SU-DHL-6 (cell line): Measurements from ENCODE around the gene CYP4A22.

ENCODE experiments used
- EZH2phosphoT487 ChIP-seq: fragments of 200-600 bp; sonication (generic), shearing (Covaris generic); conservative IDR thresholded peaks from 2 replicates; pipeline ENCODE4 v1.6.1; 2018; ENCODE audit warnings: mild to moderate bottlenecking, antibody characterized with exemption, low read length, moderate library complexity, mixed read lengths
- TF ChIP-seq, protein P1 (sequence below): fragments of 200-600 bp; sonication (generic); IDR thresholded peaks from one replicate; pipeline ENCODE4 v1.5.1; 2017; ENCODE audit warnings: antibody characterized with exemption, mild to moderate bottlenecking, low read length, moderate library complexity; ENCODE audit not compliant: insufficient read depth, poor library complexity, severe bottlenecking

DNA sequence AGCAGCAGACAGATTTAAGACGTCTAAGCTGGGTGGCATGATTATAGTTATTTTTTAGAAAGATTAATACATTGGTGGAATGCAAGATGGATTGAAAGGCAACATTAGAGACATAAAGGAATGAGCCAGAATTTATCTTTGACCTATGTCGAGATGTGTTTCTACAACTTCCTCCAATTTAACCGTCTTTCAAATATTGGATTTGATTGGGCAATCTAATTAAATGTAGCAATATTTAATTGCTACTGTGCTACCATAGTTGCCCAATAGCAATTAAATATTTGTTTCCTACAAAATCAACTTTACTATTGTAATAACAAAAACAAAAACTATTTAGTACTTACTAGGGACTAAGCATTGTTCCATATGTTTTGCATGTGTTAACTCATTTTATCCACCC is 30.4 kb upstream of the CYP4A22 start:
- TF ChIP-seq, protein P1, sequence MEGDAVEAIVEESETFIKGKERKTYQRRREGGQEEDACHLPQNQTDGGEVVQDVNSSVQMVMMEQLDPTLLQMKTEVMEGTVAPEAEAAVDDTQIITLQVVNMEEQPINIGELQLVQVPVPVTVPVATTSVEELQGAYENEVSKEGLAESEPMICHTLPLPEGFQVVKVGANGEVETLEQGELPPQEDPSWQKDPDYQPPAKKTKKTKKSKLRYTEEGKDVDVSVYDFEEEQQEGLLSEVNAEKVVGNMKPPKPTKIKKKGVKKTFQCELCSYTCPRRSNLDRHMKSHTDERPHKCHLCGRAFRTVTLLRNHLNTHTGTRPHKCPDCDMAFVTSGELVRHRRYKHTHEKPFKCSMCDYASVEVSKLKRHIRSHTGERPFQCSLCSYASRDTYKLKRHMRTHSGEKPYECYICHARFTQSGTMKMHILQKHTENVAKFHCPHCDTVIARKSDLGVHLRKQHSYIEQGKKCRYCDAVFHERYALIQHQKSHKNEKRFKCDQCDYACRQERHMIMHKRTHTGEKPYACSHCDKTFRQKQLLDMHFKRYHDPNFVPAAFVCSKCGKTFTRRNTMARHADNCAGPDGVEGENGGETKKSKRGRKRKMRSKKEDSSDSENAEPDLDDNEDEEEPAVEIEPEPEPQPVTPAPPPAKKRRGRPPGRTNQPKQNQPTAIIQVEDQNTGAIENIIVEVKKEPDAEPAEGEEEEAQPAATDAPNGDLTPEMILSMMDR = no peak
- no peak for TF ChIP-seq EZH2phosphoT487
